Pancreas (tissue), 10 donors: ENCODE measurements around the gene ACCSL. TPM values are rescaled to one million over a fixed set of nuclear protein-coding genes. Genes with fewer than 3 reads are reported as not detected.

Experiments used
- ATAC-seq, 4 donors: fragments of 200-7000 bp; cut with Tn5 transposase; one replicate each; pipeline versions ENCODE4 v1.8.0 to v1.9.1; 2020; ENCODE audit warnings: mild to moderate bottlenecking in 4 of 4, moderate library complexity in 4 of 4
- DNase-seq, 6 donors: peaks; one replicate each; pipeline ENCODE4 v3.0.0-alpha.2; 2020
- FAIRE-seq: peaks from 2 replicates; lab custom pipeline; 2012; peaks lifted over from hg19 to GRCh38; lab: Jason Lieb, UNC
- H3K27ac ChIP-seq, 4 donors: fragments of 200-600 bp; sonication (generic); 1 replicate in 3 of 4; 2 replicates in 1 of 4; pipeline versions ENCODE4 v1.5.0 to v1.8.0; 2020
- H3K27me3 ChIP-seq, 4 donors: fragments of 200-600 bp; one replicate each; pipeline ENCODE4 v1.8.0; 2021
- H3K36me3 ChIP-seq, 3 donors: fragments of 200-600 bp; sonication (generic) in 1 of 3; one replicate each; pipeline versions ENCODE4 v1.5.0 to v1.8.0; 2020 to 2021
- H3K4me1 ChIP-seq, 3 donors: fragments of 200-600 bp; one replicate each; pipeline ENCODE4 v1.8.0; 2021
- H3K4me3 ChIP-seq, 4 donors: fragments of 200-600 bp; sonication (generic) in 2 of 4; one replicate each; pipeline versions ENCODE4 v1.5.0 to v1.8.0; 2020 to 2021
- H3K9me3 ChIP-seq, 4 donors: fragments of 200-600 bp; one replicate each; pipeline ENCODE4 v1.8.0; 2021
- CTCF ChIP-seq, 4 donors: fragments of 200-600 bp; sonication (generic) in 3 of 4; IDR thresholded peaks; one replicate each; pipeline versions ENCODE4 v1.5.0 to v1.8.0; 2021; ENCODE audit warnings: antibody characterized with exemption in 4 of 4
- WGBS, 2 donors: extraction: QIAGEN DNeasy Blood & Tissue Kit; methylation state at CpG; one replicate each; pipeline ENCODE4 v1.1.7; 2013; 5-methylcytosine and 5-hydroxymethylcytosine counted together
- intact Hi-C, 3 donors: fragments of 100-400 bp; cut with DNase I; formaldehyde crosslinking; loops; one replicate each; pipeline versions ENCODE4 v1.11.1 to v1.14.2; 2022
- polyA plus RNA-seq, 2 donors: library from polyadenylated mRNA; stranded (reverse); fragments of 200-250 nt; gene quantifications; one replicate each; pipeline ENCODE4 v1.2.3, GENCODE V29; 2013
- total RNA-seq, 6 donors: library from RNA; stranded (reverse); fragmentation: NEBNext Ultra II Directional in 4 of 6; extraction: Animal tissue kit (Norgen Biotek cat#: 25700) in 4 of 6; gene quantifications; one replicate each; pipeline versions ENCODE4 v1.2.1 to v1.2.4, GENCODE V29; 2021 to 2023
- donor health status: healthy with polysubstance abuse.
- donor health status: DM: no; HTN: no; CAD: no; lungs with moderate emphysema.
- donor health status: DM: no; HTN: no; CAD: no.
- donor health status: control.
- donor health status: control.
- donor health status: Bipolar disorder and iron deficiency.
- donor health status: DM: yes; HTN: yes; CAD: no.
- donor health status: DM: no; HTN: no; CAD: no.
- donor health status: DM: no; HTN: no; CAD: no.
- donor health status: DM: yes; HTN: yes; CAD: no.

The ACCSL gene
- total and polyA plus RNA-seq, 8 donors, result not detected

- Histone ChIP-seq H3K27ac (no peak overlapping the region), H3K36me3 (no peaks in the 10 kb centered on the region), H3K4me3 (no peak overlapping the region), H3K4me1 (peaks cover 0 to 13% (median 0%) of the 10 kb centered on the region in 3 donors), H3K9me3 (no peaks in the 10 kb centered on the region), H3K27me3 (no peaks in the 10 kb centered on the region)
- peak in 1 of 6 donors; percentile 9 for DNase-seq
- FAIRE-seq, result no peak
- no peak for ATAC-seq
- 91 to 93% methylated on average over 2 of the region's 2 CpGs for WGBS, 2 donors
- no peak for TF ChIP-seq CTCF (IDR thresholded peaks at IDR 0.05)
- intact Hi-C loops, result no loop called here
Measured at GRCh38 chr11:44016546-44017442, 31.0 kb upstream of the ACCSL start.

DNA sequence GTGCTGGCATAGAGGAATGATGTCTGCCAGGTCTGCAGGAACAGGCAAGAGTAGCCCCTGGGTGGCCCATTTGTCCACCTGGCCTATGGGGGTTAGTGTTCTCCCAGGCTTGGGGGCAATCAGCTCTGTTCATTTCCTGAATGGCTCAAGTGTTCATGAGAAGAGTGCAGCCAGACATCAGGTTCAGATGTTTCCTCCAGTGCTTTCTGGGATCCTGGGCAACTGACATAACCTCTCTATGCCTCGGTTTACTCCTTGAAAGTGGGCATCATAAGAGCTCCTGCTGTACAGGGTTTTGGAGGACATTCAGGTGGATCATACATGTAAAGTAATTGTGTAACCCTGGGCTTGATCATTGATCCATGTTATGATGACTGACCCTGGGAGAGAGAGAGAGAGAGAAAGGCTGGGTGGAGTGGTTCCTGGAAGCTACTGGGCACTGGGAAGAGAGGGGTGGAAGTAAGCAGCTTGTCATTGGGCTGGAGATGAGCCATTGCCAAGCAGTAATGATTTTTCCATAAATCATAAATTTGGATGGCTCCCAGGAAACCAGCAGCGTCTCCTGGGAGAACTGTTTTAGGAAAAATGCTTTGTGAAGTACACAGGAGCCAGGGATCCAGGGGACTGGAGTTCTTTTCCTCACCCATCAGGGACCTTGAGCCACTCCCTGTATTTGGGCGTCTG is 30.2 kb upstream of the ACCSL start:
- Histone ChIP-seq H3K9me3 (no peaks in the 10 kb centered on the region), H3K36me3 (no peaks in the 10 kb centered on the region), H3K4me1 (peaks cover 0 to 13% (median 0%) of the 10 kb centered on the region in 3 donors), H3K4me3 (no peak overlapping the region), H3K27me3 (no peaks in the 10 kb centered on the region), H3K27ac (peak overlapping the region in 1 of 4 donors; percentile 43)
- WGBS, 2 donors, result 34% methylated on average over 3 of the region's 3 CpGs
- ATAC-seq (peak; percentile 43 to 79 (median 68)), DNase-seq (peak in 3 of 6 donors; percentile 13 to 26 (median 13)), FAIRE-seq (no peak)
- intact Hi-C loops, result no loop called here
- TF ChIP-seq CTCF (IDR thresholded peaks at IDR 0.05), result no peak

DNA sequence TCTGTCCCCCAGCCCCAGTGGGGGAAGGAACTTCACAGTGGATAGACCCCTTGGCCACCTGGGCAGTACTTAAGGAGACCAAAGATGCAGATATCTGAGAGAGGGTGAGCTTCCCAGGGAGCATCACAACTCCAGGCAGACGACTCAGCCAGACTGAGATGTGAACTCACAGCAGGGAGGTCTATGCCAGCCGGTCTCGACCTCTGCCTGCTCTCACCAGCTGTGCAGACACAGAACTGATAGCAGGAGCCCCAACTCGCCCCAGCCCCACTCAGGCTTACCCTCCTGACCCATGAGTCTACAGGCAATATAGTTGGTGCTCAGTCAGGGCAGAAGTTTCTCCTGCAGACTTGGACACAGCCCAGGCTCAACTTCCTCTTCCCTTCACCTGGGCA is 29.7 kb upstream of the ACCSL start:
- no peaks in the 10 kb centered on the region for H3K9me3 ChIP-seq
- H3K27me3 ChIP-seq, result no peaks in the 10 kb centered on the region
- no peaks in the 10 kb centered on the region for H3K36me3 ChIP-seq
- peak in 3 of 4 donors; percentile 21 to 71 (median 49) for ATAC-seq
- no peak overlapping the region for H3K4me3 ChIP-seq
- WGBS, 2 donors, result 7 to 10% methylated on average over 4 of the region's 4 CpGs
- FAIRE-seq, result no peak
- H3K4me1 ChIP-seq, result peaks cover 0 to 13% (median 0%) of the 10 kb centered on the region in 3 donors
- intact Hi-C loops, result no loop called here
- no peak for TF ChIP-seq CTCF (IDR thresholded peaks at IDR 0.05)
- peak overlapping the region in 1 of 4 donors; percentile 43 for H3K27ac ChIP-seq
- DNase-seq, result peak in 1 of 6 donors; percentile 15

GRCh38 chr11:44018829-44019228 is 29.0 kb upstream of the ACCSL start:
- WGBS, 2 donors, result 51 to 57% methylated on average over 2 of the region's 2 CpGs
- intact Hi-C loops, result no loop called here
- H3K4me3 ChIP-seq, result no peak overlapping the region

More at GRCh38 chr11:44018829-44019228, 29.0 kb upstream of the ACCSL start:
- Histone ChIP-seq H3K36me3 (no peaks in the 10 kb centered on the region), H3K9me3 (no peaks in the 10 kb centered on the region), H3K27ac (no peak overlapping the region), H3K4me1 (peaks cover 0 to 13% (median 0%) of the 10 kb centered on the region in 3 donors), H3K27me3 (no peaks in the 10 kb centered on the region)
- DNase-seq, result no peak
- TF ChIP-seq CTCF (IDR thresholded peaks at IDR 0.05), result no peak
- no peak for ATAC-seq
- FAIRE-seq, result no peak
